Measurements from ENCODE around the gene KRT71. TPM values are rescaled to one million over a fixed set of nuclear protein-coding genes. Genes with fewer than 3 reads are reported as not detected.

The KRT71 gene
- polyA plus RNA-seq, 1 donor from 2014 or later = not detected

DNA sequence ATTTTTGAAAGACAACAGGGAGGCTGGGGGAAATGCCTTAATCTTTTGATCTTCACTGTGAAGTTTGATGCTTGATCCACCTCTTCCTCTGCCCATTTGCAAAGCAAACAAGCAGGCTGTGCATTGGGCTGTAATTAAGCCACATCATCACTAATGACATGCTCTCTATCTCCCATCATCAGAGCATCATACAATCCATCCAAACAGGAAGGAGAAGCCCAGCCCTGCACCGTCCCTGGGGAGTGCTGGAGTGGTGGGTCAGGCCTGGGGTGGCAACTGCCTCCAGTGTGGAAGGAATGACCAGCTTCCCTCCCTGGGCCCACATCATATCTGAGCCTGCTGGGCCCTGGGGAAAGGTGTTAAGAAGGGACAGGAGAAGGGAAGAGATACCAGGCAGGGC lies 27.6 kb upstream of the KRT71 start:
- Histone ChIP-seq H3K36me3 (ENCODE audit: insufficient read depth, low read length) (no peaks in the 10 kb centered on the region), H3K27me3 (ENCODE audit: insufficient read depth, low read depth, low read length) (no peaks in the 10 kb centered on the region), H3K27ac (ENCODE audit: low read length) (no peak overlapping the region), H3K4me2 (ENCODE audit: low read length) (no peak overlapping the region), H4K20me1 (ENCODE audit: insufficient read depth) (no peaks in the 10 kb centered on the region), H3K79me2 (replicated peaks; ENCODE audit: insufficient read depth, low read length) (no peaks in the 10 kb centered on the region), H3K9me3 (ENCODE audit: low read length) (no peaks in the 10 kb centered on the region), H3K9me2 (ENCODE audit: insufficient read depth, low read length) (no peaks in the 10 kb centered on the region), H3K4me3 (ENCODE audit: low read length) (no peak overlapping the region), H3F3A (ENCODE audit: insufficient read depth, low read length, poor library complexity, severe bottlenecking) (no peaks in the 10 kb centered on the region), H2AFZ (ENCODE audit: low read depth, low read length) (no peak overlapping the region), H3K9ac (ENCODE audit: low read length) (no peak overlapping the region)
- TF ChIP-seq TAF1 (IDR thresholded peaks at IDR 0.05; ENCODE audit: low read depth) (no peak), EP300 (conservative IDR thresholded peaks at IDR 0.05; ENCODE audit: poor library complexity, severe bottlenecking) (no peak), REST (IDR thresholded peaks at IDR 0.05; ENCODE audit: borderline replicate concordance) (no peak), CTCF (IDR thresholded peaks at IDR 0.05; ENCODE audit: poor library complexity, severe bottlenecking) (no peak), POLR2AphosphoS5 (IDR thresholded peaks at IDR 0.05) (no peak), RAD21 (conservative IDR thresholded peaks at IDR 0.05) (no peak), MXI1 (conservative IDR thresholded peaks at IDR 0.05; ENCODE audit: poor library complexity, severe bottlenecking) (no peak), SMC3 (conservative IDR thresholded peaks at IDR 0.05; ENCODE audit: poor library complexity) (no peak), EZH2 (IDR thresholded peaks at IDR 0.05; ENCODE audit: borderline replicate concordance, insufficient read depth, low read length, poor library complexity, severe bottlenecking) (no peak)

GRCh38 chr12:52579468-52580465 lies 26.8 kb upstream of the KRT71 start:
- no peaks in the 10 kb centered on the region for H3K9me3 ChIP-seq (ENCODE audit: low read length)
- no peak overlapping the region for H3K9ac ChIP-seq (ENCODE audit: low read length)
- H3K27ac ChIP-seq (ENCODE audit: low read length) = no peak overlapping the region
- H3F3A ChIP-seq (ENCODE audit: insufficient read depth, low read length, poor library complexity, severe bottlenecking) = no peaks in the 10 kb centered on the region
- no peaks in the 10 kb centered on the region for H4K20me1 ChIP-seq (ENCODE audit: insufficient read depth)
- H3K79me2 ChIP-seq (replicated peaks; ENCODE audit: insufficient read depth, low read length) = no peaks in the 10 kb centered on the region
- no peaks in the 10 kb centered on the region for H3K27me3 ChIP-seq (ENCODE audit: insufficient read depth, low read depth, low read length)
- H3K9me2 ChIP-seq (ENCODE audit: insufficient read depth, low read length) = no peaks in the 10 kb centered on the region
- H3K4me3 ChIP-seq (ENCODE audit: low read length) = no peak overlapping the region
- no peak overlapping the region for H2AFZ ChIP-seq (ENCODE audit: low read depth, low read length)
- H3K36me3 ChIP-seq (ENCODE audit: insufficient read depth, low read length) = no peaks in the 10 kb centered on the region
- H3K4me2 ChIP-seq (ENCODE audit: low read length) = no peak overlapping the region
- TF ChIP-seq RAD21 (conservative IDR thresholded peaks at IDR 0.05) = no peak
- TF ChIP-seq CTCF (IDR thresholded peaks at IDR 0.05; ENCODE audit: poor library complexity, severe bottlenecking) = no peak
- TF ChIP-seq EP300 (conservative IDR thresholded peaks at IDR 0.05; ENCODE audit: poor library complexity, severe bottlenecking) = no peak
- no peak for TF ChIP-seq TAF1 (IDR thresholded peaks at IDR 0.05; ENCODE audit: low read depth)
- no peak for TF ChIP-seq SMC3 (conservative IDR thresholded peaks at IDR 0.05; ENCODE audit: poor library complexity)
- no peak for TF ChIP-seq REST (IDR thresholded peaks at IDR 0.05; ENCODE audit: borderline replicate concordance)
- no peak for TF ChIP-seq EZH2 (IDR thresholded peaks at IDR 0.05; ENCODE audit: borderline replicate concordance, insufficient read depth, low read length, poor library complexity, severe bottlenecking)
- TF ChIP-seq POLR2AphosphoS5 (IDR thresholded peaks at IDR 0.05) = no peak
- TF ChIP-seq MXI1 (conservative IDR thresholded peaks at IDR 0.05; ENCODE audit: poor library complexity, severe bottlenecking) = no peak
